Cardiac fibroblast (primary cell): ENCODE measurements around the gene SLC12A6.

ENCODE experiments used
- DNase-seq, 2 donors: peaks; one replicate each; pipeline versions ENCODE4 v3.0.0 to v3.0.0-alpha.2; 2010; ENCODE audit warnings: low read depth in 2 of 2
- H3K4me3 ChIP-seq, 2 donors: replicated peaks in 1 of 2; 1 replicate in 1 of 2; 2 replicates in 1 of 2; pipeline ENCODE4 v1.5.1; 2011; ENCODE audit warnings: low read depth in 2 of 2, low read length in 2 of 2, mild to moderate bottlenecking in 2 of 2, moderate library complexity in 1 of 2
- CTCF ChIP-seq: IDR thresholded peaks from one replicate; pipeline ENCODE4 v1.5.1; 2011; ENCODE audit warnings: low read depth, mild to moderate bottlenecking, low read length, inconsistent platforms

Gene SLC12A6

DNA sequence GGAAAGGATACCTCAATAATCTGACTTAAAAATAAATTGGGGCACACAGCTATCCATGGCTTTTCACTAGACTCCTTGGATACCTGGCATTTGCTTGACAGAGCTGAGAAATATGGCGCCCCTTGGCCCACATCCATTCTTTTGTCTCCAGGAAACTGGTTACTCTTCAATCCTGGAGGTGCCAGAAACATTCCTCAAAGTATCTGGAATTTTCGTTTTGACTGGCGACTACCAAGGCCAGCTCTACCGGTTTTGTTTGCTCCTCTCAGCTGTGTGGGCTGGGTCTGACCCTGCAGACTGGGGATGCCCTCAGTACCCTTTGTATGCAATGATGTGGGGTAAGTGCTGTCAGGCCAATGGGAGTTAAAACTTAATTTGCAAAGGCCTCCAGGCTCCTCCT lies 154.6 kb downstream of the SLC12A6 start:
- DNase-seq, result no peak
- no peak for TF ChIP-seq CTCF
- H3K4me3 ChIP-seq, result no peak overlapping the region
